ENCODE measurements around the gene LCN1.

- TF ChIP-seq CTCF (IDR thresholded peaks at IDR 0.05) (no peak), POLR2AphosphoS5 (IDR thresholded peaks at IDR 0.05) (no peak)
These were observed 15.0 kb downstream of the LCN1 start for GRCh38 chr9:135536216-135536615.
